Measurements from ENCODE around the gene MRPL46. TPM values are rescaled to one million over a fixed set of nuclear protein-coding genes. Genes with fewer than 3 reads are reported as not detected.

MRPL46 gene
- 10 to 100 TPM; 16.2 to 16.4 TPM for total RNA-seq
- long read RNA-seq, donor 1, partial matches to known transcripts, result 0 of 3 reads
- long read RNA-seq, donor 1, other reads (novel, unspliced or antisense), result 1 of 3 reads
- long read RNA-seq, donor 2, transcript MRPL46-201 (4 exons, 1,019 nt), result major isoform, 23 of 25 reads
- long read RNA-seq, donor 2, partial matches to known transcripts, result 1 of 25 reads
- long read RNA-seq, donor 2, other reads (novel, unspliced or antisense), result 1 of 25 reads

DNA sequence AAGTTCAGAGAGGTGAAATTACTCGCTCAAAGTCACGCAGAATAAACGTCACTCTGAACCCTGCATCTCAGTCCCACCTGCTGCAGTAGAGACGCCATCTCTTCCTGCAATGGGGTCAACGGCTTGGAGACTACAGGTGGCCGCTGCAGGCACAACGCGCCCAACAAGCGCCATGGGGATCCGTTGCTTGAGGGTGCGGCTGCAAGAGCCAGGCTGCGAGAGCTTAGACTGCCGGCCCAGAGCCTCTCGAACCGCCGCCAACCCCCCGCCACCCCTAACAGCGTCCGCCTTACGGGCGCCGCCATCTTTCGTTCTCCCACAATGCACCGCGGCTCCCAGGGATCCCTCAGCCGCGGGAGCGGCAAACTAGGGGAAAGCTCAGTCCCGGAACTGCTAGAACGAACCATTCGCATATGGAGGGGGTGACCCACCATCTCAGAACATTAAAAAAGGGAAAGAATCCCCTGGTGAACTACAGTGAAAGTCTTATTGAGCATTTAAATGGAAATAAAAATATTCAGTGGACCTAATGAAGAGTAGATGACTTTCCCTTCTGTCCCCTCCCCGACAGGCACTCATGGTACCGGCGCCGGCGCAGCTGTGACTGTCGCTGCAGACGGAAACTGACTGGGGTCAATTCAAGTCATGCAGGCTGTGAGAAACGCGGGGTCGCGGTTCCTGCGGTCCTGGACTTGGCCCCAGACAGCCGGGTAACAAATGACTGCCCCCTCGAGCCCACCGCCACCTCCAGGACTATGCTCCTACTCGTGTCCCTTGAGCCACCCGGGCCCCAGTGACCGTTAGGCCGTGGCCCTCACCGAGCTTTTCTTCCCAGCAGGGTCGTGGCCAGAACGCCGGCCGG lies at the start of gene MRPL46, which contains the start of gene MRPS11:
Gene MRPL46, minus strand, starts transcription at position 316 of the 862 bp plus-strand sequence. Its CDS starts 11 bp downstream, at position 305.
Gene MRPS11, plus strand, starts transcription at position 636 of the 862 bp plus-strand sequence. Its CDS starts 10 bp downstream, at position 646.
- peak; percentile 95 for DNase-seq (ENCODE audit: low spot score)
- intact Hi-C loops (cut with DNase I), result no loop called here

- intact Hi-C loops (cut with DNase I), result no loop called here
These were observed 46.0 kb upstream of the MRPL46 start for GRCh38 chr15:88513195-88513594.

DNA sequence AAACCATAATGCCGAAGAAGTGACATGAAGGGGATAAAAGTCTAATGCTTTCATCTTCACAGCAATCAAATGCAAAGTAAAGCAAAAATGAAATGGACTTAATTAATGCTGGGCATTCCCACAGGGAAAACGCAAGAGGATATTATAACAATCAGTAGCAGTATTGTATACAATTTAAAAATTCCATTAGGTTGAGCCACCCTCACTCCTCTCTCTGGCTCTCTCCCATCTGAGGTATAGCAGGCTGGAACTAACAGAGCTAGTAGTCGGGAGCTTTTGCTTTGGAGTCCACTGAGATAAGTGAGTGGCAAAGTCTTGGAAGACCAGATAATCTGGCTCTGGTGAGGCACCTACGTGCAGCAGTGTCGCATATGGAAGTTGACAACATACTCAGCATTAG lies 45.4 kb upstream of the MRPL46 start:
- no peak for DNase-seq (ENCODE audit: low spot score)
- intact Hi-C loops (cut with DNase I), result no loop called here

More at GRCh38 chr15:88513195-88513594, 46.0 kb upstream of the MRPL46 start:
- no peak for DNase-seq (ENCODE audit: low spot score)

DNA sequence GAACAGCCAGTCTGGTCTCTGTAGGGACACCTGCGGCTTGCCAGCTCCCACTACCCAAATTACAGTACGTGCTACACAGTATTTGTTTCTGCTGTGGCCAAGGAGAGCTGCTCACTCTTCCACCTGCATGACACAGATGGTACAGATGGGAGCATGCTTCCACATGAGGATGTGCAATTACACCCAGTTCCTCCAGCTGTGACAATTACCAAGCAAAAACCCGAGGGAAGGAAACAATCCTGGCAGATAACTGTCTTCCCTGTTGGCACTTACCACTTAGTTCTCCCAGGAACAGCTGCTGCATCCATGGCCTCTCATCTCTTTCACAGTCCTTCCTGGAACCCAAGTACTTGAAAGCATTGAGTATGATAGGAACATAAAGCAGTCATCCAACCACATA lies 44.9 kb upstream of the MRPL46 start:
- no peak for DNase-seq (ENCODE audit: low spot score)
- intact Hi-C loops (cut with DNase I), result no loop called here

- no peak for DNase-seq (ENCODE audit: low spot score)
- intact Hi-C loops (cut with DNase I), result no loop called here
These were observed 44.0 kb upstream of the MRPL46 start for GRCh38 chr15:88511161-88511560.

GRCh38 chr15:88509964-88510363 lies 42.8 kb upstream of the MRPL46 start:
- intact Hi-C loops (cut with DNase I), result no loop called here
- DNase-seq (ENCODE audit: low spot score), result no peak

GRCh38 chr15:88509321-88509720 lies 42.1 kb upstream of the MRPL46 start:
- intact Hi-C loops (cut with DNase I), result no loop called here
- no peak for DNase-seq (ENCODE audit: low spot score)

DNA sequence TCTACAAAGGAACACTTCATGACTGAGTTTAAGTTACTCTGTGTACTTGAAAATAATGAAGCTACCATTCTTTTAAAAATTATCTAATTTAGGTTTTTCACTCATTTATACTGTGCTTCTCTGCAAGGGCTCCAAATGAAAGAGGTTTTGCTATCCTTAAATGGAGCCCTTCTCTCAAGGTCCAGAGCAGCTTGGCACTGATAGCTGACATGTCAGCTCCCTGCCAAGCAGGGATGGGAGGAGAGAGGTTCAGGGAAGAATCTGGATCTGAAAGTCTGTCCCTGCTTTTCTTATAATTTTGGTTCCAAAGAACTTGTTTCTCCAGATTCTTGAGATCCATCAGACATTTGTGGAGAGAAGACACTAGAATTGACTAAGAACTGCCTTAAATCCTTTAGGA lies 39.4 kb upstream of the MRPL46 start:
- DNase-seq (ENCODE audit: low spot score), result no peak
- intact Hi-C loops (cut with DNase I), result no loop called here

- intact Hi-C loops (cut with DNase I), result no loop called here
- DNase-seq (ENCODE audit: low spot score), result no peak
These were observed 38.5 kb upstream of the MRPL46 start for GRCh38 chr15:88505721-88506120.

- intact Hi-C loops (cut with DNase I), result no loop called here
- no peak for DNase-seq (ENCODE audit: low spot score)
These were observed 37.3 kb upstream of the MRPL46 start for GRCh38 chr15:88504445-88504844.

GRCh38 chr15:88498996-88499395 lies 31.8 kb upstream of the MRPL46 start:
- intact Hi-C loops (cut with DNase I), result no loop called here

DNA sequence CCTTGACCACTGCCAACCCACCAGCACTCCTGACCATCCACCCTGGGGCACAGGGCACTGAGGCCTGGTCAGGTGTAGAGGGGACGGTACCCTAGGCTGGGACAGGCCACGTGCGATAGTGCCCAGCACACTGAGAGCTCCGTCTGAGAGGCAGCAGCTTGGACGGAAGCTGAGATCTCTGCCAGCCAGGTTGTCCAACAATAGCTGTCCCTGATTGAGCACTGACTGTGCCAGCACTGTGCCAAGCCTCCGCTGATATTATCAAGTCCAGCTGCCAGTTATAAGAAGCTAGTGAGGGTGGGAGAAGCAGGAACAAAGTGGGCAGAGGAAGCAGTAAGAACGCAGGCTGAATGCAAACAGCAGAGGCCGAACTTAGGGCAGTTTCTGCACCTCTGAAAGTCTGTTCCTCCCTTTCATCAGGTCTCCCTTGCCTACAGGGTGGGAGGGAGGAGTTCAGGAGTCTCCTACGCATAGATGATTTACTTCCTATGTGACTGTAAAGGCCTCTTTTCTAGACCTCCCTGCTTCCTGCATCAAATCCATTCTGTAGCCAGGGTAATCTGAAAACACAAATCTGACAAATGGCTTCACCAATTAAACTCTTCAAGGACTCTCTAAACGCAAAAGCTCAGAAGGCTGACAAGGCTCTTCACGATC lies 30.0 kb upstream of the MRPL46 start:
- DNase-seq (ENCODE audit: low spot score), result no peak
- intact Hi-C loops (cut with DNase I), result no loop called here

More at GRCh38 chr15:88498996-88499395, 31.8 kb upstream of the MRPL46 start:
- no peak for DNase-seq (ENCODE audit: low spot score)

DNA sequence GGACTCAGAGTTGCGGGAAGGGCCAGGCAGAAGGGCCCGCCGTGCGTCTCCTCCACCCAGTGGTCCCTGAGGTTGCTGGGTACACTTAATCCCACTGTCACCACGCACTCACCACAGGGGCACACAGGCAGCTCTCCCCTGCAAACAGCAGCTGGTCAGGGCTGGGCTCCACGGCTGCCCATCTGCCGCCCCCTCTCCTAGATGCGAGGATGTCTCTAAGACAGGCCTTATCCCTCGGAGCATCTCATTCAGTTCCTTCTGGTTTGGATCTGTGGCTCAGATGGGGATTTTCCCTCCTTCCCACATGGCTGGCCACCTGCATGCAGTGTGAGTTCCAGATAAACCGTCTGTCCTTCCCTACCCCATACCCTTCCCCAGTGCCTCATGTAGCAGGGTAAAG lies 26.7 kb upstream of the MRPL46 start:
- no peak for DNase-seq (ENCODE audit: low spot score)
- intact Hi-C loops (cut with DNase I), result no loop called here

- intact Hi-C loops (cut with DNase I), result no loop called here
- DNase-seq (ENCODE audit: low spot score), result no peak
These were observed 24.0 kb upstream of the MRPL46 start for GRCh38 chr15:88491158-88491557.

GRCh38 chr15:88490036-88490435 lies 22.8 kb upstream of the MRPL46 start:
- no peak for DNase-seq (ENCODE audit: low spot score)
- intact Hi-C loops (cut with DNase I), result no loop called here

DNA sequence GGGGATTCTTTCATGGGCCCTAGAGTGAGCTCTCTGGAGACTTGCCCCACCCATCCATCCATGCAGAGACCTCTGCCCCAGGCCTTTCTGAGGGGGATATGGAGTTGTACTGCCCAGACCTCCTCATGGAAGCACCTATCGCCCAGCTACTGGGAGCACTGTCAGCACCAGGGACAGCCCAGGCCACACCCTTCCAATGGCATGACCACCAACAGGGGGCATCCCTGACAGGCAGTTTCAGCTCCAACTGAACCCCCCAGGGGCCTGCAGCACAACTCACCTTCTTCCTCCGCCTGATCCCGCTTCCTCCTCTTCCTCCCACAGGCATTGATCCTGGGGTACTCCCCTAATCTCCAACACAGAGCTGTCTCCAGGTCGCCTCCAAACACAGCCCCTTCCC lies 22.1 kb upstream of the MRPL46 start:
- intact Hi-C loops (cut with DNase I), result no loop called here

DNA sequence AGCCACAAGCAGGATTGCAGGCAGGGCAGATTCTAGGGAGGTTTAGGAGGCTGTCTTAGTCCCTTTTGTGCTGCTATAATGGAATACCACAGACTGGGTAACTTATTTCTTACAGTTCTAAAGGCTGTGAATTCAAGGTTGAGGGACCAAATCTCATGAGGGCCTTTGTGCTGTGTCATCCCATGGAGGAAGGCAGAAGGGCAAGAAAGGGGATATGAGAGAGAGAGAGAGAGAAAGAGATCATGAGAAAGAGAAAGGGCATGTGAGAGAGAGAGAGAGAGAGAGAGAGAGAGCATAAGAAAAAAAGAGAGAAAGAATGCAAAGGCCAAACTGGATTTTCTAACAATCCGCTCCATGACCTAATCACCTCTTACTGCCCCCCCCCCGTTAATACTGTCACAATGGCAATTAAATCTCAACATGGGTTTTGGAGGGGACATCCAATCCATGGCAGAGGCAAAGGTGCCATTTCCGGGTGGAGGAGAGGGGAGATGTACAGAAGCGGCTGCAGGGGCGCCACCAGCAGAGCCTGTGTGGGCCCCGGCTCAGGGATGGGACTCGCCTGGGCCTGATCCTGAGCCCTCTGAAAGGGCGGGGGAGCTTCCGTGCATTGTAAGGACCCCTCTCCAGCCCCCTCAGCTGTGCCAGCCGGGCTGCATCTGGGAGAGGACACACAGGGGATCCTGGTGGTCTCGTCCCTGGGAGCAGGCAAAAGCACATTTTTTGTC lies 20.8 kb upstream of the MRPL46 start:
- DNase-seq (ENCODE audit: low spot score), result no peak
- intact Hi-C loops (cut with DNase I), result no loop called here

More for the DNA sequence above, 22.1 kb upstream of the MRPL46 start:
- DNase-seq (ENCODE audit: low spot score), result no peak

- intact Hi-C loops (cut with DNase I), result no loop called here
- DNase-seq (ENCODE audit: low spot score), result no peak
These were observed 20.1 kb upstream of the MRPL46 start for GRCh38 chr15:88487178-88487795.

Measured in posterior vena cava (tissue), 2 donors.